ENCODE data around the gene UBE2U. TPM values are rescaled to one million over a fixed set of nuclear protein-coding genes. Genes with fewer than 3 reads are reported as not detected.
A peak's percentile ranks its signal among the peaks of the same experiment; 100 is the strongest.

UBE2U gene
- total RNA-seq, 4 donors from 2014 or later = not detected

DNA sequence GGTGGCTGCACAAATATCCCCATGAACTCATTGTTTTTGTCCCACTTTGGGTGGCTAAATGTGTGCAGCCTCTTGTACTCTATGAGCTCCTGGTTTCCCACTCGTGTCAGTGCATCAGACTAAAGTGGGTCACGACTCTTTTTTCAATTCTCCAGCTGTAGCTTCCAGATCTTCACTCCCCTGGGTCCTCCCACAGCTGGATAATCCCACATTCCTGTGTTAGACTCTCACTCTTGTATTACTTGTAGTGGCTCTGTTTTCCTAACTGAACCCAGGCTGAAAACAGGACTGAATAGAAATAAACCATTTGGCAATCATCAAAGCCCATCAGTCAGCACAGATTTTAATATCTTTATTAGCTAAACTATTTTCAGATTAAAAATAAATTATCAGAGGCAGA is 60.4 kb downstream of the UBE2U start:
- intact Hi-C loops (cut with DNase I; ENCODE audit: low total_unique reads) = no loop called here

DNA sequence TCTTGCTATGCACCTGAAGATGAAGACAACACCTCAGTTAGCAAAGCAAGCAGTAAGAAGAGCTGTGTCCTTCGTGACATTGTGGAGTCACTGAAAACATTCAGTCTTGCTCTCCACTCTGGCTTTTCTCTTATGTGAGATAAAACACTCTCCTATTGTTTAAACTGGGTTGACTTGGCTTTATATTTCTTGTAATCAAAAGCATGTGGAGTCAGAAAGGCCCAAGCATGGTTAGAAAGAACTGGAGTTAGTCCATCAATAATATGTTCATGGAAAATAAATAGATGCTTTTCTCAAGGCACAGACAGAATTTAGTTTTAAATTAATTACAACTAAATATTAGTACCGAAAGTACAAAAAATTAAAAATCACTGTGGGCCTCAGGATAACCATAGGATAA is 61.7 kb downstream of the UBE2U start:
- no peak for ATAC-seq
- no peak overlapping the region for H3K27ac ChIP-seq

More for the DNA sequence above, 60.4 kb downstream of the UBE2U start:
- in situ Hi-C loops (cut with MboI; ENCODE audit: low sequenced_read_pairs in 4 of 4) = loop anchor here (10.0 to 25.0 kb wide), 4 partner anchors 411 to 561 kb away; no protein-coding TSS in a partner anchor
- no peak for TF ChIP-seq POLR2A (IDR thresholded peaks at IDR 0.05)
- TF ChIP-seq, protein P1, sequence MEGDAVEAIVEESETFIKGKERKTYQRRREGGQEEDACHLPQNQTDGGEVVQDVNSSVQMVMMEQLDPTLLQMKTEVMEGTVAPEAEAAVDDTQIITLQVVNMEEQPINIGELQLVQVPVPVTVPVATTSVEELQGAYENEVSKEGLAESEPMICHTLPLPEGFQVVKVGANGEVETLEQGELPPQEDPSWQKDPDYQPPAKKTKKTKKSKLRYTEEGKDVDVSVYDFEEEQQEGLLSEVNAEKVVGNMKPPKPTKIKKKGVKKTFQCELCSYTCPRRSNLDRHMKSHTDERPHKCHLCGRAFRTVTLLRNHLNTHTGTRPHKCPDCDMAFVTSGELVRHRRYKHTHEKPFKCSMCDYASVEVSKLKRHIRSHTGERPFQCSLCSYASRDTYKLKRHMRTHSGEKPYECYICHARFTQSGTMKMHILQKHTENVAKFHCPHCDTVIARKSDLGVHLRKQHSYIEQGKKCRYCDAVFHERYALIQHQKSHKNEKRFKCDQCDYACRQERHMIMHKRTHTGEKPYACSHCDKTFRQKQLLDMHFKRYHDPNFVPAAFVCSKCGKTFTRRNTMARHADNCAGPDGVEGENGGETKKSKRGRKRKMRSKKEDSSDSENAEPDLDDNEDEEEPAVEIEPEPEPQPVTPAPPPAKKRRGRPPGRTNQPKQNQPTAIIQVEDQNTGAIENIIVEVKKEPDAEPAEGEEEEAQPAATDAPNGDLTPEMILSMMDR (IDR thresholded peaks at IDR 0.05 in 4 of 5, conservative IDR thresholded peaks at IDR 0.05 in 1 of 5) = no peak
- ATAC-seq = no peak
- Histone ChIP-seq H3K27me3 (no peaks in the 10 kb centered on the region), H3K9me3 (no peaks in the 10 kb centered on the region), H3K36me3 (no peaks in the 10 kb centered on the region), H3K27ac (no peak overlapping the region), H3K4me1 (no peaks in the 10 kb centered on the region), H3K4me3 (no peak overlapping the region)
- no peak for DNase-seq

GRCh38 chr1:64266991-64267390 is 63.6 kb downstream of the UBE2U start:
- H3K4me3 ChIP-seq = no peak overlapping the region
- TF ChIP-seq POLR2A (IDR thresholded peaks at IDR 0.05) = no peak
- TF ChIP-seq, protein P1 (IDR thresholded peaks at IDR 0.05 in 4 of 5, conservative IDR thresholded peaks at IDR 0.05 in 1 of 5) = no peak

More for the DNA sequence above, 61.7 kb downstream of the UBE2U start:
- no peaks in the 10 kb centered on the region for H3K9me3 ChIP-seq
- no peak for DNase-seq
- intact Hi-C loops (cut with DNase I; ENCODE audit: low total_unique reads) (no loop called here), in situ Hi-C loops (cut with MboI; ENCODE audit: low sequenced_read_pairs in 4 of 4) (loop anchor here (5.0 to 25.0 kb wide), 6 partner anchors 410 to 562 kb away; no protein-coding TSS in a partner anchor)
- H3K4me1 ChIP-seq = no peaks in the 10 kb centered on the region
- no peak overlapping the region for H3K4me3 ChIP-seq
- no peak for TF ChIP-seq POLR2A (IDR thresholded peaks at IDR 0.05)
- TF ChIP-seq, protein P1 (IDR thresholded peaks at IDR 0.05 in 4 of 5, conservative IDR thresholded peaks at IDR 0.05 in 1 of 5) = no peak
- H3K27me3 ChIP-seq = no peaks in the 10 kb centered on the region
- H3K36me3 ChIP-seq = no peaks in the 10 kb centered on the region

DNA sequence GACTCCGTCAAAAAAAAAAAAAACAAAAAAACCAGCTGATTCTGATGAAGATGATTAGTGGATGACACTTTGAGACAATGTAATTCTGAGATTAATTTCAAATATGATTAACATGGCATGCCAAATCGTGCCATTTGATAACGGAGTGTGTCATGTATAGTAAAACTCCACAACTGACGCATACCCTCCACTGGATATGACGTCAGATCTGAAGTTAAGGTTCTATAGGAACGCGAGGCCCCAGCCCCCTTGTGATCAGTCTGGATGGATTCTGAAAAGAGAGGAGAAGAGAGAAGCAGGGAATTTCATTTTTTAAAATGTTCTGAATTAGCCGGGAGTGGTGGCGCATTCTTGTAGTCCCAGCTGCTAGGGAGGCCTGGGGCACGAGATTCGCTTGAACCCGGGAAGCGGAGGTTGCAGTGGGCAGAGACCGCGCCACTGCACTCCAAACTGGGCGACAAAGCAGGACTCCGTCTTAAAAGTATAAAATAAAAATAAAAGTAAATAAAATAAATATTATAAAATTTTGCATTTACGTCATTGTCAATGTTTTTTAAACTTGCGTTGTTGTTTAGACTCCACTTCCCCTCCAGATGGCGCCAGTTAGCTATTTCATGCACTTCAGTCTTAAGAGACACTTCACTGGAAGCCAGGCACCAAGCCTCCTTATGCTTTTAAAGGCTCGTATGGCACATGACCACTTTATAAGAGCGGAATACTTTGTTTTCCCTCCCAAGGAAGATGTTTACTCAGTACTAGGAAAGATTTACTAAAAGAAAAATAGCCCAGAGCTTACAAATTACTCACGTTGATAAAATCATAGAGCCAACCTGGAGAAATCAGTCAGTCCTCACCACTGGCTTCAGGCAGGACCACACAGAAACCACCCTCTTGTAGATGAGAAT is 65.5 kb downstream of the UBE2U start:
- no peaks in the 10 kb centered on the region for H3K36me3 ChIP-seq
- no peaks in the 10 kb centered on the region for H3K9me3 ChIP-seq
- H3K4me1 ChIP-seq = no peaks in the 10 kb centered on the region
- H3K27ac ChIP-seq = no peak overlapping the region
- in situ Hi-C loops (cut with MboI; ENCODE audit: low sequenced_read_pairs in 4 of 4) (loop anchor here (5.0 to 25.0 kb wide), 6 partner anchors 406 to 558 kb away; no protein-coding TSS in a partner anchor), intact Hi-C loops (cut with DNase I; ENCODE audit: low total_unique reads) (loop anchor here (1.0 to 2.0 kb wide), 2 partner anchors 406 to 555 kb away; no protein-coding TSS in a partner anchor)
- ATAC-seq = peak; percentile 77 to 83
- DNase-seq = peak; percentile 45 to 47
- no peaks in the 10 kb centered on the region for H3K27me3 ChIP-seq
- TF ChIP-seq POLR2A (IDR thresholded peaks at IDR 0.05) = no peak
- TF ChIP-seq, protein P1 (IDR thresholded peaks at IDR 0.05 in 4 of 5, conservative IDR thresholded peaks at IDR 0.05 in 1 of 5) = peak; percentile 52 to 79 (median 63)
- no peak overlapping the region for H3K4me3 ChIP-seq

More at GRCh38 chr1:64266991-64267390, 63.6 kb downstream of the UBE2U start:
- intact Hi-C loops (cut with DNase I; ENCODE audit: low total_unique reads) (no loop called here), in situ Hi-C loops (cut with MboI; ENCODE audit: low sequenced_read_pairs in 4 of 4) (loop anchor here (5.0 to 25.0 kb wide), 6 partner anchors 408 to 560 kb away; no protein-coding TSS in a partner anchor)
- H3K36me3 ChIP-seq = no peaks in the 10 kb centered on the region
- no peaks in the 10 kb centered on the region for H3K4me1 ChIP-seq
- ATAC-seq = no peak
- DNase-seq = no peak
- H3K27me3 ChIP-seq = no peaks in the 10 kb centered on the region
- no peak overlapping the region for H3K27ac ChIP-seq
- H3K9me3 ChIP-seq = no peaks in the 10 kb centered on the region
